RWPE1 (cell line): ENCODE data around the gene LRRTM4.

ENCODE experiments used
- CTCF ChIA-PET: fragments of 350-600 bp; sonication (Branson Sonifier 250); formaldehyde crosslinking; extraction: SDS; loops from one replicate; lab custom pipeline; 2021; lab: Yijun Ruan, JAX
- POLR2A ChIA-PET: fragments of 400-600 bp; formaldehyde crosslinking; extraction: SDS; loops from one replicate; lab custom pipeline; 2020; ENCODE audit warnings: antibody characterized with exemption; ENCODE audit not compliant: low non-redundant PET; lab: Yijun Ruan, JAX
- DNase-seq: peaks from one replicate; pipeline ENCODE4 v3.0.0; 2012; ENCODE audit warnings: low spot score
- H3K27ac ChIP-seq: fragments of 450-650 bp; 2 replicates; pipeline ENCODE4 v1.5.1; 2017
- TF ChIP-seq, protein P1 (sequence below): fragments of 450-650 bp; conservative IDR thresholded peaks from 2 replicates; pipeline ENCODE4 v1.5.1; 2017; ENCODE audit warnings: low read depth, mild to moderate bottlenecking

Gene LRRTM4

DNA sequence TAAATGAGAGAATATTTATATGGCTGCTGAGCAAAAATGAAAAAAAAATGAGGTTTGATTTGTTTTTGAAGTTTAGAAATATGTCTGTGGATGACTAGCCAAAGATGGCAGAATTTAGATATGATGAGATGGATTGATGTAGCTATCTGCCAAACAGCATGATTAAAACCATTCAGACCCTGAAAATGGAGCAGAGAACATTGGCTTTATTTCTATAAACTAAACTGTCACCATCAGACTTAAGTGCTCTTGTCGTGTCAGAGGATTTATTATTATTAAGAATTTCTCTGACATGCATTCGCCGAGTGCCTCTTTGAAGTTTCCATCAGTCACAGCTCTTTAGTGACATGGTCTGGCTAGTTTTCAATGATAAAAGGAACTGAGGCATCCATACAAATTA, 151.7 kb downstream of the LRRTM4 start:
- CTCF ChIA-PET = no interaction called here
- TF ChIP-seq, protein P1, sequence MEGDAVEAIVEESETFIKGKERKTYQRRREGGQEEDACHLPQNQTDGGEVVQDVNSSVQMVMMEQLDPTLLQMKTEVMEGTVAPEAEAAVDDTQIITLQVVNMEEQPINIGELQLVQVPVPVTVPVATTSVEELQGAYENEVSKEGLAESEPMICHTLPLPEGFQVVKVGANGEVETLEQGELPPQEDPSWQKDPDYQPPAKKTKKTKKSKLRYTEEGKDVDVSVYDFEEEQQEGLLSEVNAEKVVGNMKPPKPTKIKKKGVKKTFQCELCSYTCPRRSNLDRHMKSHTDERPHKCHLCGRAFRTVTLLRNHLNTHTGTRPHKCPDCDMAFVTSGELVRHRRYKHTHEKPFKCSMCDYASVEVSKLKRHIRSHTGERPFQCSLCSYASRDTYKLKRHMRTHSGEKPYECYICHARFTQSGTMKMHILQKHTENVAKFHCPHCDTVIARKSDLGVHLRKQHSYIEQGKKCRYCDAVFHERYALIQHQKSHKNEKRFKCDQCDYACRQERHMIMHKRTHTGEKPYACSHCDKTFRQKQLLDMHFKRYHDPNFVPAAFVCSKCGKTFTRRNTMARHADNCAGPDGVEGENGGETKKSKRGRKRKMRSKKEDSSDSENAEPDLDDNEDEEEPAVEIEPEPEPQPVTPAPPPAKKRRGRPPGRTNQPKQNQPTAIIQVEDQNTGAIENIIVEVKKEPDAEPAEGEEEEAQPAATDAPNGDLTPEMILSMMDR = no peak
- H3K27ac ChIP-seq = no peak overlapping the region
- no peak for DNase-seq
- POLR2A ChIA-PET = no interaction called here

DNA sequence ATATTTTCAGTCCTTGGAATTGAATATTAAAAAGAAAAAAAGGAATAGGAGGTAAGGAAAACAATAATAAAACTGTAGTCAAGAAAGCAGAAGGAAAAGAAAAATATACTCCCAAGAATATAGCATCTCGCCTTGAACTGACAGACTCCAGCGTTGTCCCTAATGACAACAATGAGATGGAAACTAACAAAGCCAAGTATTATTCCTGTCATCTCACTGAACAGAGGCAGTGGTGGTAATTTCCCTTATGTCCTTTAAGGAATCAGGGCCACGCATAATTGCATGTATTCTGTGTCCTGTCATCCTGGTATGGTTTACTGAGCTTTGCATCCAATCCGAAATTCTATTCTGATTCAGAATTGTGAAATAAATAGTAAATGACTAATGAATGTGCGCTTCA, 158.9 kb downstream of the LRRTM4 start:
- TF ChIP-seq, protein P1 = no peak
- no peak for DNase-seq
- no peak overlapping the region for H3K27ac ChIP-seq
- CTCF ChIA-PET = interaction anchor here (0.6 kb wide), 1 partner anchor 409 kb away, joined by 5 read pairs; no protein-coding TSS in a partner anchor
- POLR2A ChIA-PET = interaction anchor here (0.7 kb wide), 1 partner anchor 347 kb away, joined by 4 read pairs; no protein-coding TSS in a partner anchor

DNA sequence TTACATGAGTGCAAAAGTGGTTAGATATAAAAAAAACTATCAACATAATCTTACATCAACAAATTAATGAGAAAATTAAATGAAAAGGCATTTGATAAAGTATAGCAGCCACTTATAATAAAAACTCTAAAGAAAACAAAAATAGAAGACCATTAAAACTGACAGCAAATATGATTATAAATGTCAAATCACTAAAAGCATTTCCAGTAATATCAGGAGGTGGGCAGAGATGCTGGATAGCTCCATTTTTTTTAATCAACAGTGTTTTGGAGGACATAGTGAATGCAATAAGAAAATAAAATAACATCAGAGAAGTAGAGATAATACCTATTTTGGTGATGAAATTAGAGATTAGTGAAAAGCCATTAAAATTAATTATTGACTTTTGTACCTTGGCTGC, 173.4 kb downstream of the LRRTM4 start:
- ChIA-PET POLR2A (no interaction called here), CTCF (no interaction called here)
- TF ChIP-seq, protein P1 = no peak

DNA sequence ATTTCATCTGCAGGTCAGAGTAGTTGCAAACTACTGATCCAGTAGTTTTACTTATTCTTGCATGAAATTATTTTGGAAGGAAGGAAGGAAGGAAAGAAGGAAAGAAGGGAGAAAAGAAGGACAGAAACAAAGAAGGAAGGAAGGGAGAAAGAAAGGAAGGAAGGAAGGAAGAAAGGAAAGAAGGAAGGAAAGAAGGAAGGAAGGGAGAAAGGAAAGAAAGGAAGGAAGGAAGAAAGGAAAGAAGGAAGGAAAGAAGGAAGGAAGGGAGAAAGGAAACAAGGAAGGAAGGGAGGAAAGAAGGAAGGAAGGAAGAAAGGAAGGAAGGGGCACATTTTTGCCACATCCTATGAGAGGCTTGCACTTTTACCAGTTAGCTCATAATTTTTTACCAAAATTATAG, 186.2 kb downstream of the LRRTM4 start:
- POLR2A ChIA-PET = no interaction called here
- H3K27ac ChIP-seq = no peak overlapping the region
- TF ChIP-seq, protein P1 = no peak
- DNase-seq = no peak
- CTCF ChIA-PET = no interaction called here

More for the DNA sequence above, 173.4 kb downstream of the LRRTM4 start:
- DNase-seq = no peak
- H3K27ac ChIP-seq = no peak overlapping the region

DNA sequence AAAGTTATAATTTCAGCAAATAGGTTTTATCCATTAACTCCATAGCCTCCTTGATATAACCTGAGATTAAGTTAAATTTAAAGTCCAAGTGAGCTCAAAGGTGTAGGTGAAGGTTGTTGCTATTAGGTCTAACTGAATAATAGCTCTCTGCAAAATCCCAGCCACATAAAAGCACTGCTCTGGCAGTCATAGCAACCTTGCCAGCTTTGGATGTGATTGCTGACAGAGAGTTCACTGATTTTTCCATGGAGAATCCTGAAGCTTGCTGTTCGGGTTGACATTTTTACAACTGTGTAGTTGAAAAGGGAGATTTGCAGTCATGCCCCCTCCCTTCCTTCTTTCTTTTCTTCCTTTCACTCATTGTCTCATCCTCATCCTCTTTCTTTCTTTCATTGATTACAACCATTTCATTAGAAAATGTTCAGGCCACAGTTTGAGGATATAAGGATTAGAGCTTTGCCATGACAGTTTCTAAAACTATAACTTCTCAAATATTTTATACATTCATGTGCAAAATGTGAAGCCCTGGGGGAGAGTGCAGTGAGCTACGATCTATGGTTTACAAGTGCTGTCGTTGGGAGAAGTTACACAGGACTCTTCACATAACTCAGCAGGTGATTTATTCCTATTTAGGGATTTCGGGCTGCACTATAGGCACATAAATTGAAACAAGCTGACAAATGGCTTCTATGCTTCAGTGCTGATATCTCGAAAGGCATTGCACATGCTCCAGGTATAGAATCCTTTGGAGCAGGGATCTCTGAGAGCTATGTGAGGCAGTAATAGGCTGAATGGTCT, 193.8 kb downstream of the LRRTM4 start:
- POLR2A ChIA-PET = no interaction called here
- CTCF ChIA-PET = interaction anchor here (0.8 kb wide), 1 partner anchor 1973 kb away, joined by 4 read pairs; no protein-coding TSS in a partner anchor
- TF ChIP-seq, protein P1 = no peak

DNA sequence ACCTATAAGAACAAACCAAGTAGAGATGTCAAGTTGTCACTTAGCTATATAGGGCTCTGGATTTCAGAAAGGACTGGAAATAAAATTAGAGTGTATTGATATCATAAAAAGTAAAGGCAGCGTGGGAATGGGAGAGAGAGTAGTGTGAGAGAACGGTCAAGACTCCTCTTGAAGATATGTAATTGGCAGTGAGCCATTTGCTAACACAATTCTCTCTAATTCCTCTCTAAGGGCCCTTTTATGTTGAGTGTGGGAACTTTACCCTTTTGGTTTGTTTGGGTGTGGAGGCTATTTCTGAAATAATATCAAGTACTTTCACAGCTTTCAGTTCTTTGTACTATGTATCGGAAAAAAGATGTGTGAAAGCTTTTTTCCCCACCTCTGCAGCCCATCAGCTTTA, 196.8 kb downstream of the LRRTM4 start:
- TF ChIP-seq, protein P1 = no peak
- no peak for DNase-seq
- POLR2A ChIA-PET = interaction anchor here (0.6 kb wide), 1 partner anchor 11 kb away, joined by 3 read pairs; no protein-coding TSS in a partner anchor
- CTCF ChIA-PET = no interaction called here
- H3K27ac ChIP-seq = no peak overlapping the region

More for the DNA sequence above, 193.8 kb downstream of the LRRTM4 start:
- no peak overlapping the region for H3K27ac ChIP-seq
- DNase-seq = no peak
